Neural progenitor cell (in vitro differentiated cells): ENCODE results near the gene FOLR3.

Experiments
- CTCF ChIP-seq: fragments of 200-600 bp; sonication (generic); IDR thresholded peaks from 2 replicates; pipeline ENCODE4 v1.5.1; 2017; ENCODE audit warnings: antibody characterized with exemption, mild to moderate bottlenecking
- EZH2 ChIP-seq: fragments of 200-600 bp; sonication (generic); IDR thresholded peaks from 2 replicates; pipeline ENCODE4 v1.6.1; 2017; ENCODE audit warnings: antibody characterized with exemption, mild to moderate bottlenecking, moderate library complexity

- TF ChIP-seq EZH2 (no peak), CTCF (no peak)
Observed at GRCh38 chr11:72150882-72151281, 15.4 kb downstream of the FOLR3 start.
